NB4 (cell line): ENCODE measurements around the gene MRPS9.

Experiments used
- MYC ChIP-seq: IDR thresholded peaks from 2 replicates; pipeline ENCODE4 v1.6.1; 2011; ENCODE audit warnings: low read depth, low read length
- POLR2A ChIP-seq: IDR thresholded peaks from 2 replicates; pipeline ENCODE4 v1.6.1; 2011; ENCODE audit warnings: mild to moderate bottlenecking; ENCODE audit not compliant: insufficient read length; ENCODE audit errors: extremely low read depth
- TF ChIP-seq, protein P1 (sequence below): IDR thresholded peaks from one replicate; pipeline ENCODE4 v1.5.1; 2012; ENCODE audit warnings: low read depth, low read length

DNA sequence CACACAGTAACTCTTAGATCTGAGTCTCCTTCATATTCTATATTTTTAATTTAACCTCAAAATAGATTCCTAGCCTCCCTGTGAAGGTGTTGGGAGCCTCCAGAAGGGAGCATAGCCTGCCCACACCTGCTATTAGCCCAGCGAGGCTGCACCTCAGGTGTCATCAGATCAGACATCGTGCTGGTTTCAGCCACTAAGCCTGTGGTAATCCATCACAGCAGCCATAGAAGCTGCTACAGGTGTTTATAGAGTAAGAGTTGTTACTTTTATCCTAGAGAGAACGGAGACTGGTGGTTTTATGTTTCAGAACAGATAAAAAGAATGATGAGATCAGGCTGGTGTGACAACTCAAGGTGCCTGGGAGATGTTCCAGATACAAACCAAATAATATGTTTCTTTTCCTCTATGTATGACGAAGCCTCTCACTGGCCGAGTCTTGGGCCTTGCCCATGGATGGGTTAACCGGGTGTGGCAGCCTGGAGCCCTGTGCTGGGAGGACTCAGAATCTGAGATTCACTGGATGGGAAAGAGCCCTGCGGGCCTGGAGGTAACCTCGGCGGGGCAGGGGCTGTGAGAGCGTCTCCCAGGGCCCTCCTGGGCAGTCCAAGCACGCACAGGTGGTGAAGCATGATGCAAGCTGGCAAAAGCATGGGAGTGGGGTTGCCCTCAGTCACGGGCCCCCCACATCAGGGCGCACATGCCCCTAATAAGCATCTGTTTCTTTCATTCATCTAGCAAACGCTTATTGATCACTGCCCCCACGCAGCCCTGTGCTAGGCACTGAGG lies 73.7 kb downstream of the MRPS9 start:
- TF ChIP-seq, protein P1, sequence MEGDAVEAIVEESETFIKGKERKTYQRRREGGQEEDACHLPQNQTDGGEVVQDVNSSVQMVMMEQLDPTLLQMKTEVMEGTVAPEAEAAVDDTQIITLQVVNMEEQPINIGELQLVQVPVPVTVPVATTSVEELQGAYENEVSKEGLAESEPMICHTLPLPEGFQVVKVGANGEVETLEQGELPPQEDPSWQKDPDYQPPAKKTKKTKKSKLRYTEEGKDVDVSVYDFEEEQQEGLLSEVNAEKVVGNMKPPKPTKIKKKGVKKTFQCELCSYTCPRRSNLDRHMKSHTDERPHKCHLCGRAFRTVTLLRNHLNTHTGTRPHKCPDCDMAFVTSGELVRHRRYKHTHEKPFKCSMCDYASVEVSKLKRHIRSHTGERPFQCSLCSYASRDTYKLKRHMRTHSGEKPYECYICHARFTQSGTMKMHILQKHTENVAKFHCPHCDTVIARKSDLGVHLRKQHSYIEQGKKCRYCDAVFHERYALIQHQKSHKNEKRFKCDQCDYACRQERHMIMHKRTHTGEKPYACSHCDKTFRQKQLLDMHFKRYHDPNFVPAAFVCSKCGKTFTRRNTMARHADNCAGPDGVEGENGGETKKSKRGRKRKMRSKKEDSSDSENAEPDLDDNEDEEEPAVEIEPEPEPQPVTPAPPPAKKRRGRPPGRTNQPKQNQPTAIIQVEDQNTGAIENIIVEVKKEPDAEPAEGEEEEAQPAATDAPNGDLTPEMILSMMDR = no peak
- TF ChIP-seq POLR2A (no peak), MYC (no peak)
